HEK293 (cell line): Measurements from ENCODE around the gene ADM2.

Experiments
- CTCF ChIP-seq: fragments of 450-650 bp; formaldehyde crosslinking; IDR thresholded peaks from 2 replicates; pipeline ENCODE4 v1.5.1; 2016; ENCODE audit warnings: missing biosample characterization, missing genetic modification characterization
- KLF16 ChIP-seq: fragments of 450-650 bp; formaldehyde crosslinking; IDR thresholded peaks from 2 replicates; pipeline ENCODE4 v1.5.1; 2017; ENCODE audit warnings: missing biosample characterization, missing genetic modification characterization
- ZNF335 ChIP-seq: fragments of 450-650 bp; formaldehyde crosslinking; conservative IDR thresholded peaks from 2 replicates; pipeline ENCODE4 v1.5.1; 2016; ENCODE audit warnings: missing biosample characterization, missing genetic modification characterization
- ZNF391 ChIP-seq: fragments of 450-650 bp; formaldehyde crosslinking; IDR thresholded peaks from 2 replicates; pipeline ENCODE4 v1.5.1; 2016; ENCODE audit warnings: low read depth, missing biosample characterization, missing genetic modification characterization, borderline replicate concordance
- ZNF473 ChIP-seq: fragments of 450-650 bp; formaldehyde crosslinking; IDR thresholded peaks from 2 replicates; pipeline ENCODE4 v1.5.1; 2017; ENCODE audit warnings: missing biosample characterization, missing genetic modification characterization
- ZNF530 ChIP-seq: fragments of 450-650 bp; formaldehyde crosslinking; IDR thresholded peaks from 2 replicates; pipeline ENCODE4 v1.5.1; 2016; ENCODE audit warnings: low read depth, missing biosample characterization, missing genetic modification characterization
- ZNF561 ChIP-seq: fragments of 450-650 bp; IDR thresholded peaks from 2 replicates; pipeline ENCODE4 v1.5.1; 2018; ENCODE audit warnings: missing biosample characterization, missing genetic modification characterization, borderline replicate concordance
- ZSCAN4 ChIP-seq: fragments of 450-650 bp; formaldehyde crosslinking; IDR thresholded peaks from 2 replicates; pipeline ENCODE4 v1.5.1; 2017; ENCODE audit warnings: missing biosample characterization, missing genetic modification characterization

- TF ChIP-seq ZNF335 (tag by site-specific recombination) (no peak), CTCF (no peak), ZNF561 (tag by site-specific recombination) (no peak), ZNF473 (no peak), ZNF530 (tag by site-specific recombination) (no peak), KLF16 (tag by site-specific recombination) (no peak), ZNF391 (no peak), ZSCAN4 (tag by site-specific recombination) (no peak)
These were observed 42.8 kb upstream of the ADM2 start for GRCh38 chr22:50438305-50439275.
